Measurements from ENCODE around the gene PLEKHH2.

The PLEKHH2 gene

GRCh38 chr2:43727634-43728014 lies 90.6 kb downstream of the PLEKHH2 start:
- no peak for DNase-seq (ENCODE audit: low read depth, low spot score)
- in situ Hi-C loops (cut with HindIII; ENCODE audit: low sequenced_read_pairs), result no loop called here
- H3K4me3 ChIP-seq (ENCODE audit: low read depth, low read length), result no peak overlapping the region
- no peak for TF ChIP-seq CTCF (IDR thresholded peaks at IDR 0.05; ENCODE audit: low read depth, low read length)

- DNase-seq (ENCODE audit: low read depth, low spot score), result no peak
- in situ Hi-C loops (cut with HindIII; ENCODE audit: low sequenced_read_pairs), result no loop called here
- no peak for TF ChIP-seq CTCF (IDR thresholded peaks at IDR 0.05; ENCODE audit: low read depth, low read length)
- no peak overlapping the region for H3K4me3 ChIP-seq (ENCODE audit: low read depth, low read length)
These were observed 92.6 kb downstream of the PLEKHH2 start for GRCh38 chr2:43729491-43730174.

- no peak overlapping the region for H3K4me3 ChIP-seq (ENCODE audit: low read depth, low read length)
- no peak for DNase-seq (ENCODE audit: low read depth, low spot score)
- in situ Hi-C loops (cut with HindIII; ENCODE audit: low sequenced_read_pairs), result no loop called here
- no peak for TF ChIP-seq CTCF (IDR thresholded peaks at IDR 0.05; ENCODE audit: low read depth, low read length)
These were observed 94.2 kb downstream of the PLEKHH2 start for GRCh38 chr2:43731211-43731610.

- no peak for TF ChIP-seq CTCF (IDR thresholded peaks at IDR 0.05; ENCODE audit: low read depth, low read length)
- DNase-seq (ENCODE audit: low read depth, low spot score), result no peak
- no peak overlapping the region for H3K4me3 ChIP-seq (ENCODE audit: low read depth, low read length)
- in situ Hi-C loops (cut with HindIII; ENCODE audit: low sequenced_read_pairs), result no loop called here
These were observed 99.6 kb downstream of the PLEKHH2 start for GRCh38 chr2:43736637-43737036.

- peak; percentile 81 for DNase-seq (ENCODE audit: low read depth, low spot score)
- in situ Hi-C loops (cut with HindIII; ENCODE audit: low sequenced_read_pairs), result no loop called here
- no peak for TF ChIP-seq CTCF (IDR thresholded peaks at IDR 0.05; ENCODE audit: low read depth, low read length)
- no peak overlapping the region for H3K4me3 ChIP-seq (ENCODE audit: low read depth, low read length)
These were observed 100.2 kb downstream of the PLEKHH2 start for GRCh38 chr2:43737097-43737854.

GRCh38 chr2:43737855-43738254 lies 100.8 kb downstream of the PLEKHH2 start:
- no peak for DNase-seq (ENCODE audit: low read depth, low spot score)
- in situ Hi-C loops (cut with HindIII; ENCODE audit: low sequenced_read_pairs), result no loop called here
- TF ChIP-seq CTCF (IDR thresholded peaks at IDR 0.05; ENCODE audit: low read depth, low read length), result no peak

More at GRCh38 chr2:43737855-43738254, 100.8 kb downstream of the PLEKHH2 start:
- H3K4me3 ChIP-seq (ENCODE audit: low read depth, low read length), result no peak overlapping the region
